Activated CD8-positive, alpha-beta memory T cell treated with anti-CD3 and anti-CD28 coated beads, Interleukin-2, amount 10 ng/mL, durations not matched to agents 7 days and 5 days (primary cell): ENCODE results near the gene TMEM191B. TPM values are rescaled to one million over a fixed set of nuclear protein-coding genes. Genes with fewer than 3 reads are reported as not detected.
"Not testable (repeated sequence)": the region's sequence is repeated elsewhere in the genome, so short reads cannot be mapped to it uniquely, and the experiment has no call there.

ENCODE experiments used
- ATAC-seq: fragments of 150-1000 bp; cut with Tn5 transposase; one replicate; pipeline ENCODE4 v1.10.0; 2021; ENCODE audit warnings: moderate library complexity
- CTCF ChIA-PET: fragments of 350-600 bp; sonication (Branson Sonifier 250); formaldehyde crosslinking; loops from one replicate; lab custom pipeline; 2021; ENCODE audit warnings: antibody characterized with exemption; lab: Charles Lee
- DNase-seq: peaks from one replicate; pipeline ENCODE4 v3.0.0-alpha.2; 2020
- H3K27ac Mint-ChIP-seq: one replicate; pipeline ENCODE4 v1.8.0; 2021; ENCODE audit warnings: mild to moderate bottlenecking, mixed read lengths
- H3K27me3 Mint-ChIP-seq: one replicate; pipeline ENCODE4 v1.8.0; 2021; ENCODE audit warnings: mixed read lengths
- H3K36me3 Mint-ChIP-seq: one replicate; pipeline ENCODE4 v1.8.0; 2021; ENCODE audit warnings: mild to moderate bottlenecking, mixed read lengths
- H3K4me1 Mint-ChIP-seq: one replicate; pipeline ENCODE4 v1.8.0; 2021; ENCODE audit warnings: mixed read lengths
- H3K4me3 Mint-ChIP-seq: one replicate; pipeline ENCODE4 v1.8.0; 2021; ENCODE audit warnings: mild to moderate bottlenecking, moderate library complexity, mixed read lengths
- H3K9me3 Mint-ChIP-seq: one replicate; pipeline ENCODE4 v1.8.0; 2022; ENCODE audit warnings: low read depth, mixed read lengths
- total RNA-seq, 2 experiments: library from RNA; stranded (reverse); gene quantifications; one replicate each; pipeline ENCODE4 v1.2.3, GENCODE V29; 2021

Gene TMEM191B
- total RNA-seq, 2 experiments from 2014 or later = 1.6 to 2.8 TPM

- H3K4me1 Mint-ChIP-seq, H3K4me3 Mint-ChIP-seq, H3K36me3 Mint-ChIP-seq, ATAC-seq, H3K27me3 Mint-ChIP-seq, H3K9me3 Mint-ChIP-seq, H3K27ac Mint-ChIP-seq, CTCF ChIA-PET, DNase-seq: not testable (repeated sequence)
These were observed 15.8 kb downstream of the TMEM191B start for GRCh38 chr22:18543400-18543799.

DNA sequence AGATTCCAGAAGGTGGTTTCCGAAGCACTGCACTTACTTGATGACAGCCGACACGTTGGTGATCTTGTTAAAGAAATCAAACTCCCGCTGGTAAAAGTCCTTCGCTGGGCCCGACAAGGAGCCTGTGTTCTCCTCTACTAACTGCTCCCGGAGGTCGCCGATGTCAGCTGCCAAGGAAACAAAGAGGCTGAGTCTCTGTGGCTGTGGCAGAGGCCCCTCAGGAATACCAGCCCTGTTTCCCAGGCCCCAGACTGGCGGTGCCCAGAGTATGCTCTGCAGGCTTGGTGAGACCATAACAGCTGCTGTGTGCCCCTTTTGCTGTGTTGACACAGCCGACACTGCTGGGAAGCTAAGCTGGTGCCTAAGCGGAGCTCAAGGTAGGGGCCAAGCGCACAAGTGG is 17.0 kb downstream of the TMEM191B start:
- H3K4me1 Mint-ChIP-seq, H3K9me3 Mint-ChIP-seq, ATAC-seq, H3K27me3 Mint-ChIP-seq, H3K36me3 Mint-ChIP-seq, DNase-seq, CTCF ChIA-PET, H3K27ac Mint-ChIP-seq, H3K4me3 Mint-ChIP-seq: not testable (repeated sequence)

DNA sequence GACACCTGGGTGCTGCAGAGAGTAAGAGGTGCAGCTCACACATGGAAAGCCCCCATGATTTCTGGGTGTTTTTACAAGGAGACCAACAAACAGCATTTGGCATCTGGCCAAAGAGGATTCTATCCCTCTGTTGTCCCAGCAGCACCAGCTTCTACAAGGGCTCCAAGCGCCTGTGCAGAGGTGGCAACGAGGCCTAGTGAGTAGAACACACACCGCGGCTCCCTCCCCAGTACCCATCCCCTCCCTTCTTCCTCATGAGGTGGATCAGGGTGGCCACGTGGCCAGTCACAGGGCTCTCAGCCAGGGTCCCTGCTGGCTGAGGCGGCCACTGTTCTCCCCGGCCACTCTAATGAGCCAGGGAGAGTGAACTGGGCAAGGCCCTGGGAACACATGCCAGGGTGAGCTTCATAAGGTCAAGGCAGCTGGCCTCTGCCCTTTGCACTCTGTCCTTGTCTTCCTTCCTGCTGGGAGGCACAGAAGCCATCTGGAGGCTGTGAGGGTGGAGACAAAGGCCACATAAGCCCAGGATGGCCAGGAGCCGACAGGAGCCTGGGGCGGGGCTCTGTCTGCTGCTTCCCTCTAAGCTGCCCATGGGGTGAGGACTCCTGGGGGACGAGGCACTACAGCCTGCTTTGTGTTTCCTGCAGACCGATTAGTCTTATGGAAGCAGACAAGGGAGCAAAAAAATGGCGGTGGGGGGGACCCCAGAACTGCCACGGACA is 22.0 kb downstream of the TMEM191B start:
- H3K27me3 Mint-ChIP-seq, H3K9me3 Mint-ChIP-seq, H3K4me3 Mint-ChIP-seq, H3K4me1 Mint-ChIP-seq, H3K36me3 Mint-ChIP-seq, H3K27ac Mint-ChIP-seq, ATAC-seq, DNase-seq, CTCF ChIA-PET: not testable (repeated sequence)

GRCh38 chr22:18551046-18551445 is 23.4 kb downstream of the TMEM191B start:
- H3K9me3 Mint-ChIP-seq, H3K27ac Mint-ChIP-seq, H3K27me3 Mint-ChIP-seq, H3K36me3 Mint-ChIP-seq, CTCF ChIA-PET, ATAC-seq, H3K4me1 Mint-ChIP-seq, H3K4me3 Mint-ChIP-seq, DNase-seq: not testable (repeated sequence)

GRCh38 chr22:18552839-18553597 is 25.4 kb downstream of the TMEM191B start:
- H3K9me3 Mint-ChIP-seq, ATAC-seq, H3K27me3 Mint-ChIP-seq, H3K4me1 Mint-ChIP-seq, DNase-seq, H3K4me3 Mint-ChIP-seq, H3K36me3 Mint-ChIP-seq, CTCF ChIA-PET, H3K27ac Mint-ChIP-seq: not testable (repeated sequence)

DNA sequence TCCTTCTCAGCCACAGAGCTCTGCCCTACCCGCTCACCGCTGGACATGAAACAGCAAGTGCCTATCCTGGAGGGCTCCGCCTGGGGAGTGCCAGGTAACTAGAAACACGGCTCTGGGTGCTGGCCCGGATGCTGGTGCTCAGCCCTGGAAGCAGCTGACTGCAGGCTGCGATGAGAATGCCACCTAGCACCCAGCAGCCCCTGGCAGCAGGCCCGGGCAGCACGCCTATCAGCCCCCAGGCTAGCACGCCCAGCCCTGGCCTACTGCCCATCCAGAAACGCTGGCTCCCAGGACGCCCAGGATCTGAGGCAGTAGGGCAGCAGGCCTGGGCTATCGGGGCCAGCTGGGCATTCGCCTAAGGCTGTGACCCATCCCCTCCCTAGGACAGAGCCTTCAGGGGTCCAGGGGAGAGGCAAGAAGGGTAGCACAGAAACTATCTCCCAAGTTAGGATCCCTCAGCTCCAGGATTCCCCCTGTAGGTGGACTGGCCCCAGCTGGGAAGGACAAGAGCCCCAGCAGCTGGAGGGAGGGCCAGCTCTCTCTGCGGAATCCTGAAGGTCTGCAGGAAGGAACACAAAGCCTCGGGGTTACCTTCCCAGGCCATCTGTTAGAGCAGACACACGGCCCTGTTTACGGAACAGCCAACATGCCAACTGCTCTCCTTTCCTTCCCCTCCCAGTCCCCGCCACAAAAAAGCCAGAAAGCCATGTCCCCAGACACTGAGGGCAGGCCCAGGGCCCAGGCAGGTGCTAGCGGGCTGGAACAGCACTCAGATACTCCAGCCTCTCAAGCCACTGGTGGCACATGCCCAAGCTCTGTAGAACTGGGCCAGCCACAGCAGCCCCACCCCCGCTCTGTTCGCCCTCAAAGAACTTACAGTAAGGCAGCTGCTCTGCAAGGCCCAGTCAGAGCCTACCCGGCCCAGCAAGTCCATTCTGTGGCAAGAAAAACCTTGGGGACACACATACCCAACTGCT is 27.0 kb downstream of the TMEM191B start:
- CTCF ChIA-PET, H3K27ac Mint-ChIP-seq, H3K4me3 Mint-ChIP-seq, H3K36me3 Mint-ChIP-seq, ATAC-seq, H3K27me3 Mint-ChIP-seq, DNase-seq, H3K9me3 Mint-ChIP-seq, H3K4me1 Mint-ChIP-seq: not testable (repeated sequence)

DNA sequence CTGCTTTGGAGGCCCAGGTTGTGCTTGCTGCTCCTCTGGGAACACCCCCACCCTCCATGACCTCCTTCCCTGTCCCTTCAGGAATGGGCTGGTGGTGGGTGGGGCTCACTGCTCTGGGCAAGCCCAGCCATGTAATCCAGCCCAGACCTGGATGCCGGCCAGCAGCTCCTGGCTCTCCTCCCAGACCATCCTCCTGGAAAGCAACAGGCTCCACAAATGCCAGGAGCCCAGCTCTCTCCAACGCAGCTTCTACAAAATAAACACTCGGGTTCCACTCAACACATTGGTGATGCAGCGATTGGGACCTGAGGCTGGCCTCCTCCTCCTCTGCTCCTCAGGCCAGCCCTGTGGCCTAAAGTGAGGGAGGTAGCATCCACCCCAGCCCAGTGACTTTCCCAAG is 30.9 kb downstream of the TMEM191B start:
- H3K9me3 Mint-ChIP-seq, H3K4me1 Mint-ChIP-seq, ATAC-seq, H3K4me3 Mint-ChIP-seq, H3K27me3 Mint-ChIP-seq, CTCF ChIA-PET, H3K27ac Mint-ChIP-seq, DNase-seq, H3K36me3 Mint-ChIP-seq: not testable (repeated sequence)

GRCh38 chr22:18558939-18559338 is 31.3 kb downstream of the TMEM191B start:
- H3K36me3 Mint-ChIP-seq, H3K27me3 Mint-ChIP-seq, H3K4me3 Mint-ChIP-seq, H3K9me3 Mint-ChIP-seq, CTCF ChIA-PET, ATAC-seq, DNase-seq, H3K27ac Mint-ChIP-seq, H3K4me1 Mint-ChIP-seq: not testable (repeated sequence)

GRCh38 chr22:18560099-18560974 is 32.7 kb downstream of the TMEM191B start:
- ATAC-seq, DNase-seq, CTCF ChIA-PET, H3K27ac Mint-ChIP-seq, H3K9me3 Mint-ChIP-seq, H3K27me3 Mint-ChIP-seq, H3K4me1 Mint-ChIP-seq, H3K4me3 Mint-ChIP-seq, H3K36me3 Mint-ChIP-seq: not testable (repeated sequence)

- H3K4me1 Mint-ChIP-seq, ATAC-seq, H3K27me3 Mint-ChIP-seq, CTCF ChIA-PET, H3K27ac Mint-ChIP-seq, H3K9me3 Mint-ChIP-seq, H3K4me3 Mint-ChIP-seq, H3K36me3 Mint-ChIP-seq, DNase-seq: not testable (repeated sequence)
These were observed 43.1 kb downstream of the TMEM191B start for GRCh38 chr22:18570509-18571246.

DNA sequence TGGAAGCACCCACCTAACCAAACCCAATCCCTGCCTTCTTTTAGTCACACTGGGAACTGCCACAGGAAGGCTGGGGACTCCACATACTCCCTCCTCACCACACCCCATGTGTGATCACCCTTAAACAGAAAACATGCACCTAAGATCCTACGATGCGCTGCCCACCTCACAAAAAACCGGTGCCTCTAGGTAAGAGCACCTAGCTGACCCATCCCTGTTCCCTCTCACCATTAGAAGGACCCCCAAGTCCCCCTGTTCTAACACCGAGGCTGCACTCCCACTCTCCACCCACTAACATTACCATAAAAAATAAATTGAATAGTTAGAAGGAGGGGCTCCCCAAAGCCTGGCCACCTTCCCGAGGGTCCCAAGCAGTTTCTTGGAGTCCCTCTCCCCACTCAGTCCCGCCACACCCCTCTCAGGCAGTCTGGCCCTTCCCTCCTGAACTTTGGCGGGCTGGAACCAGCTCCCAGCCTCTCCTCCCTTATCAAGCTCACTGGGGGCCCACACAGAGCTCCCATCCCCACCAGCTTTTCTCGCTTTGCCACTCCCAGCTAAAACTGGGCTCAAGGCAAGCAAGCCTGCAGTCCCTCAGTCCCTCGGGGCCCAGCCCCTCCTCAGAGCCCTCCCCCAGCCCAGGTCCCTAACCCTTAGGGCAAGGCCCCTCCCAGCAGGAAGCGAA is 46.0 kb downstream of the TMEM191B start:
- H3K9me3 Mint-ChIP-seq, H3K4me1 Mint-ChIP-seq, H3K36me3 Mint-ChIP-seq, H3K27me3 Mint-ChIP-seq, H3K27ac Mint-ChIP-seq, H3K4me3 Mint-ChIP-seq, ATAC-seq, CTCF ChIA-PET, DNase-seq: not testable (repeated sequence)

- CTCF ChIA-PET, H3K4me3 Mint-ChIP-seq, H3K27me3 Mint-ChIP-seq, H3K9me3 Mint-ChIP-seq, H3K27ac Mint-ChIP-seq, DNase-seq, H3K4me1 Mint-ChIP-seq, H3K36me3 Mint-ChIP-seq: not testable (repeated sequence)
- peak; percentile 20 for ATAC-seq
These were observed 47.0 kb downstream of the TMEM191B start for GRCh38 chr22:18574555-18574954.
